ENCODE data around the gene AFG1L. TPM values are rescaled to one million over a fixed set of nuclear protein-coding genes. Genes with fewer than 3 reads are reported as not detected.
A peak's percentile ranks its signal among the peaks of the same experiment; 100 is the strongest.

The AFG1L gene
- total and polyA plus RNA-seq, 8 donors = 1.2 to 4.7 (median 3.8) TPM

DNA sequence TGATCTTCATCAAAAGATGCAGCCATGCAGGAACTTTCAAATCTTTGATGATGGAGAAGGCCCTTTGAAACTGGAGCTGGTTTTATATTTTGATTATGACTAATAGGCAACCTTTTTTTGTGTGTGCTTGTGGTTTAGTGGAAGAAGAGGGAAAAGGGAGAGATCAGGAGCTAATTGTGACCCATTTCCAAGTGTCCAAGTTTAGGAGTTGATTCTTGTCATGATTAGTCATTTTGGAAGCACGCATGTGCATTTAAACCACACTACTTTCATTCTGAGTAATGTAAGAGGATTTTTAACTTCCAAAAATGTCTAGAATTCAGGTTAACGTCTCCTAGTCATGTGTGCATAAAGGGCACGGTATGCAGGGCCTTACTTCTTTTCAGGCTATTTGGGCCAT lies 269.3 kb downstream of the AFG1L start:
- ATAC-seq (no peak), DNase-seq (no peak), FAIRE-seq (no peak)
- H3K36me3 ChIP-seq = peaks cover 0 to 26% (median 12%) of the 10 kb centered on the region in 3 donors
- H3K4me1 ChIP-seq = peaks cover 21 to 47% (median 34%) of the 10 kb centered on the region in 3 donors
- peak overlapping the region in 2 of 4 donors; percentile 96 to 97 for H3K4me3 ChIP-seq
- no peaks in the 10 kb centered on the region for H3K27me3 ChIP-seq
- TF ChIP-seq, protein P1, sequence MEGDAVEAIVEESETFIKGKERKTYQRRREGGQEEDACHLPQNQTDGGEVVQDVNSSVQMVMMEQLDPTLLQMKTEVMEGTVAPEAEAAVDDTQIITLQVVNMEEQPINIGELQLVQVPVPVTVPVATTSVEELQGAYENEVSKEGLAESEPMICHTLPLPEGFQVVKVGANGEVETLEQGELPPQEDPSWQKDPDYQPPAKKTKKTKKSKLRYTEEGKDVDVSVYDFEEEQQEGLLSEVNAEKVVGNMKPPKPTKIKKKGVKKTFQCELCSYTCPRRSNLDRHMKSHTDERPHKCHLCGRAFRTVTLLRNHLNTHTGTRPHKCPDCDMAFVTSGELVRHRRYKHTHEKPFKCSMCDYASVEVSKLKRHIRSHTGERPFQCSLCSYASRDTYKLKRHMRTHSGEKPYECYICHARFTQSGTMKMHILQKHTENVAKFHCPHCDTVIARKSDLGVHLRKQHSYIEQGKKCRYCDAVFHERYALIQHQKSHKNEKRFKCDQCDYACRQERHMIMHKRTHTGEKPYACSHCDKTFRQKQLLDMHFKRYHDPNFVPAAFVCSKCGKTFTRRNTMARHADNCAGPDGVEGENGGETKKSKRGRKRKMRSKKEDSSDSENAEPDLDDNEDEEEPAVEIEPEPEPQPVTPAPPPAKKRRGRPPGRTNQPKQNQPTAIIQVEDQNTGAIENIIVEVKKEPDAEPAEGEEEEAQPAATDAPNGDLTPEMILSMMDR (IDR thresholded peaks at IDR 0.05) = no peak
- intact Hi-C loops (cut with DNase I) = no loop called here
- whole genome bisulfite sequencing, 2 donors = 20 to 28% methylated on average over 3 of the region's 3 CpGs
- peak overlapping the region in 2 of 4 donors; percentile 57 to 99 for H3K27ac ChIP-seq
- H3K9me3 ChIP-seq = no peaks in the 10 kb centered on the region

DNA sequence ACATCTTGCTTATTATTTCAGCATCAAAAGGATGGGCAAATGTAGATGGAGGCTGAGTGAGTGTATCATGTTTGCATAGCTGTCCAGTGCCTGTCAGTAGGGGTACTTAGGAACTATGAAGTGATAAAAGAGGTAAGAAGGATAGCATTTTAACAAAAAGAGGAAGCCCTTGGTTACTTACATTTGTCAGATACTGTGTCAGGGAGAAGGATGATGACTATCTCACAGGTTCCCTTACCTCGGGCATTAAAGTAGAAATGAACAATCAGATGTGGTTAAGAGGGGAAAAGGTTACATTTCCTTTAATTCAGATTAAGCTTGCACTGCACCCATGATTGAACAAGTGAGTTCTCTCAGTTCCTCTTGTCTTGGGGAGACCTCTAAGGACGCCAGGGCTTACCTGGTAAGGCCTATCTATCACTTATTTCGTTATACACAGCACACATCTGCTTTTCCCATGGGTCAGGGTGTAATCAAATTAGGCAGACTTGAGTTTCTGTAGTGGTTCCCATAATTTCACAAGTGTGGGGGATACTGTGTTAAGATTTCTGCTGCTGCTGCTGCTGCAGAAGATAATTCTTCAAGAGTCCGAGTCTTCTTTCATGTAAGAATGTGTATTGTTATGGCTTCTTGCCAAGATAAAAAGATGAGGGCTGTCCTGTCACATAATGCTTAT lies 270.4 kb downstream of the AFG1L start:
- FAIRE-seq = no peak
- ATAC-seq = no peak
- Histone ChIP-seq H3K9me3 (no peaks in the 10 kb centered on the region), H3K4me1 (peaks cover 21 to 47% (median 34%) of the 10 kb centered on the region in 3 donors), H3K4me3 (peak overlapping the region in 1 of 4 donors; percentile 12), H3K27ac (peak overlapping the region in 2 of 4 donors; percentile 57 to 99), H3K36me3 (peaks cover 0 to 37% (median 17%) of the 10 kb centered on the region in 3 donors), H3K27me3 (no peaks in the 10 kb centered on the region)
- no peak for DNase-seq
- WGBS, 2 donors = 13 to 16% methylated on average over 4 of the region's 4 CpGs
- TF ChIP-seq, protein P1 (IDR thresholded peaks at IDR 0.05) = no peak
- intact Hi-C loops (cut with DNase I) = no loop called here

DNA sequence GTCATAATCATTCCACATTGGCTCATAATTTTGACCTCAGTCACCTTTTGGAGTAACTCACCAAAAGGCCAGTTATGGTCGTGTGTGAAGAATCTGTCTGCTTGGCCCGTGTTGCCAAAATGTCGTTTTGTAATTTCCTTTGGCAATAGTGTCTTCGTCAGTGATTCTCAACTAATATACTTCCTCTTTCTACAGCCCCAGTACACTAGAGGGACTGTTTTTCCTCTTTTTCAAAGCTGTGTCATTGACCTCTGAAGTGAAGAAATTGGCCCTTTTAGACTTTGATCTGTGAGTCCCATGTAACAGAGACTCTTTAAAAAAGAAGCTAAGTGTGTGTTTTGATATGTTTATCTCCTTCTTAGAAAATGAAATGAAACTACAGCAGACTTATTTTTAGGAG lies 271.0 kb downstream of the AFG1L start:
- no peaks in the 10 kb centered on the region for H3K27me3 ChIP-seq
- H3K36me3 ChIP-seq = peaks cover 0 to 42% (median 17%) of the 10 kb centered on the region in 3 donors
- ATAC-seq (peak in 3 of 4 donors; percentile 13 to 47 (median 34)), DNase-seq (no peak), FAIRE-seq (peak; percentile 23)
- no peaks in the 10 kb centered on the region for H3K9me3 ChIP-seq
- peak overlapping the region in 1 of 4 donors; percentile 12 for H3K4me3 ChIP-seq
- TF ChIP-seq, protein P1 (IDR thresholded peaks at IDR 0.05) = no peak
- intact Hi-C loops (cut with DNase I) = no loop called here
- peak overlapping the region in 2 of 4 donors; percentile 57 to 99 for H3K27ac ChIP-seq
- 6 to 7% methylated on average over 4 of the region's 4 CpGs for WGBS, 2 donors
- H3K4me1 ChIP-seq = peaks cover 21 to 47% (median 34%) of the 10 kb centered on the region in 3 donors

DNA sequence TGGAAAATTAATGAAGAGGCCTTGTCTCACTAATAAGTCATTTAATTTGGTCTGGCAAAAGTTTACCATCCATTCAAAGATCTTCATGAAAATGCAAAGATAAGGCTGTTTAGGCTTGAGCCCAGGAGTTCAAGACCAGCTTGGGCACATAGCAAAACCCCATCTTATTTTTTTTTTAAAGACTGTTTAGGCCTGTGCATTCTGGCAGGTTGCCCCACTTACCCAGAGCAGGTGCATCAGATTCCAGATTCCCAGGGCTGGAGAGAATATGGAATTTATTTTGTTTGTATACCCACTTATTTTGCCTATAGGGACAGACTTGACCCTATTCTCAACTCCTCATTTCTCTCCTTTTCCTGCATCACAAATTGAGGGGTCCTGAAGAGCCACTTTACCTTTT lies 271.6 kb downstream of the AFG1L start:
- peak in 3 of 6 donors; percentile 28 to 49 (median 35) for DNase-seq
- H3K4me1 ChIP-seq = peaks cover 21 to 47% (median 34%) of the 10 kb centered on the region in 3 donors
- H3K27ac ChIP-seq = peak overlapping the region in 2 of 4 donors; percentile 57 to 99
- H3K36me3 ChIP-seq = peaks cover 0 to 48% (median 17%) of the 10 kb centered on the region in 3 donors
- TF ChIP-seq, protein P1 (IDR thresholded peaks at IDR 0.05) = no peak
- FAIRE-seq = no peak
- no peaks in the 10 kb centered on the region for H3K27me3 ChIP-seq
- H3K9me3 ChIP-seq = no peaks in the 10 kb centered on the region
- no peak overlapping the region for H3K4me3 ChIP-seq
- intact Hi-C loops (cut with DNase I) = no loop called here
- peak in 1 of 4 donors; percentile 12 for ATAC-seq

DNA sequence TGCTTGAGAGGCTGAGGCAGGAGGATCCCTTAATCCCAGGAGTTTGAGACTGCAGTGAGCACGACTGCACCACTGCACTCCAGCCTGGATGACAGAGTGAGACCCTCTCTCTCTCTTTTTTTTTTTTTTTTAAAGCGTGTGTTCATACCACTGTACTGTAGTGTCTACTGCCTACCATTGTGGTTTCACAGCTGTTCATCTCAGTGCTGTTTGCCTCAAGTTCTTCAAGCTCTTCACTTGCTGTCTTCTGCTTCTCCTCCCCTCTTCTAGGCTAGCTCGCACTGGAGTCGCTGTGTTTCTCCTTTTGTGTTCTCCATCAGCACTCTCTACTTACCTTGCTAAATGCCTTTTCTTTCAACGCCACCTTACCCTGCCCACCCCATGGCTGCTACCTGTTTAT lies 273.2 kb downstream of the AFG1L start:
- H3K4me1 ChIP-seq = peaks cover 21 to 44% (median 34%) of the 10 kb centered on the region in 3 donors
- peaks cover 0 to 51% (median 17%) of the 10 kb centered on the region in 3 donors for H3K36me3 ChIP-seq
- 83 to 89% methylated on average over 5 of the region's 5 CpGs for WGBS, 2 donors
- intact Hi-C loops (cut with DNase I) = no loop called here
- H3K27me3 ChIP-seq = no peaks in the 10 kb centered on the region
- TF ChIP-seq, protein P1 (IDR thresholded peaks at IDR 0.05) = no peak
- H3K4me3 ChIP-seq = no peak overlapping the region
- H3K9me3 ChIP-seq = no peaks in the 10 kb centered on the region
- no peak for ATAC-seq
- DNase-seq = no peak
- no peak for FAIRE-seq
- no peak overlapping the region for H3K27ac ChIP-seq

Measured in pancreas (tissue), 10 donors.